Common myeloid progenitor, CD34-positive (primary cell): ENCODE measurements around the gene ZNF764.
A peak's percentile ranks its signal among the peaks of the same experiment; 100 is the strongest.

Experiments used
- CTCF ChIA-PET: fragments of 350-600 bp; sonication (Branson Sonifier 250); formaldehyde crosslinking; loops from one replicate; lab custom pipeline; 2021; ENCODE audit warnings: antibody characterized with exemption; lab: Charles Lee
- POLR2A ChIA-PET: fragments of 350-600 bp; sonication (Branson Sonifier 250); formaldehyde crosslinking; loops from one replicate; lab custom pipeline; 2021; ENCODE audit warnings: antibody characterized with exemption; lab: Charles Lee
- DNase-seq, 3 donors: peaks; one replicate each; pipeline versions ENCODE4 v3.0.0 to v3.0.0-alpha.2; 2013
- H3K27ac ChIP-seq, 2 experiments: 1 replicate in 1 of 2; 2 replicates in 1 of 2; pipeline ENCODE4 v1.7.0; 2013; ENCODE audit warnings: inconsistent platforms in 2 of 2, low read length in 2 of 2, mild to moderate bottlenecking in 2 of 2, low read depth in 1 of 2, moderate library complexity in 1 of 2; ENCODE audit not compliant: severe bottlenecking in 2 of 2, insufficient read depth in 1 of 2, poor library complexity in 1 of 2
- H3K27me3 ChIP-seq, 5 experiments: replicated peaks in 2 of 5; 1 replicate in 3 of 5; 2 replicates in 2 of 5; pipeline versions ENCODE4 v1.6.1 to v1.7.0; 2013; ENCODE audit warnings: low read length in 4 of 5, mild to moderate bottlenecking in 2 of 5, moderate library complexity in 2 of 5, inconsistent platforms in 1 of 5; ENCODE audit not compliant: insufficient read depth in 5 of 5, control insufficient read depth in 4 of 5
- H3K36me3 ChIP-seq, 4 experiments: 1 replicate in 2 of 4; 2 replicates in 2 of 4; pipeline versions ENCODE4 v1.6.1 to v1.7.0; 2013; ENCODE audit warnings: low read length in 3 of 4, control low read depth in 1 of 4, mild to moderate bottlenecking in 1 of 4; ENCODE audit not compliant: control insufficient read depth in 4 of 4, insufficient read depth in 4 of 4
- H3K4me1 ChIP-seq, 4 experiments: 1 replicate in 3 of 4; 2 replicates in 1 of 4; pipeline versions ENCODE4 v1.6.1 to v1.7.1; 2013; ENCODE audit warnings: low read length in 3 of 4, mild to moderate bottlenecking in 3 of 4, control low read depth in 1 of 4, inconsistent platforms in 1 of 4, moderate library complexity in 1 of 4; ENCODE audit not compliant: control insufficient read depth in 4 of 4, insufficient read depth in 4 of 4; ENCODE audit errors: control extremely low read depth in 1 of 4
- H3K4me3 ChIP-seq, 7 experiments: 1 replicate in 4 of 7; 2 replicates in 3 of 7; pipeline versions ENCODE4 v1.5.1 to v1.7.0; 2013; ENCODE audit warnings: mild to moderate bottlenecking in 7 of 7, low read length in 6 of 7, moderate library complexity in 6 of 7, inconsistent platforms in 2 of 7, low read depth in 2 of 7, control low read depth in 1 of 7; ENCODE audit not compliant: insufficient read depth in 4 of 7, control insufficient read depth in 1 of 7; ENCODE audit errors: extremely low read depth in 1 of 7
- H3K9me3 ChIP-seq, 5 experiments: 1 replicate in 4 of 5; 2 replicates in 1 of 5; pipeline versions ENCODE4 v1.6.1 to v1.7.1; 2013; ENCODE audit warnings: low read length in 4 of 5, mild to moderate bottlenecking in 2 of 5, inconsistent platforms in 1 of 5, low read depth in 1 of 5, moderate library complexity in 1 of 5; ENCODE audit not compliant: control insufficient read depth in 4 of 5, insufficient read depth in 2 of 5; ENCODE audit errors: control extremely low read depth in 1 of 5
- WGBS: methylation state at CpG from one replicate; pipeline ENCODE4 v1.1.5; 2013; ENCODE audit not compliant: insufficient coverage; 5-methylcytosine and 5-hydroxymethylcytosine counted together

The ZNF764 gene

GRCh38 chr16:30532285-30533145 is 25.7 kb downstream of the ZNF764 start:
- H3K27ac ChIP-seq, result no peak overlapping the region
- 97% methylated on average over 56 of the region's 57 CpGs for WGBS
- no peaks in the 10 kb centered on the region for H3K9me3 ChIP-seq
- DNase-seq, result no peak
- H3K36me3 ChIP-seq, result peaks cover 4 to 26% (median 17%) of the 10 kb centered on the region in 4 experiments
- H3K4me1 ChIP-seq, result peaks cover 10 to 53% (median 44%) of the 10 kb centered on the region in 4 experiments
- CTCF ChIA-PET, result no interaction called here
- POLR2A ChIA-PET, result no interaction called here
- H3K27me3 ChIP-seq, result no peaks in the 10 kb centered on the region
- no peak overlapping the region for H3K4me3 ChIP-seq

DNA sequence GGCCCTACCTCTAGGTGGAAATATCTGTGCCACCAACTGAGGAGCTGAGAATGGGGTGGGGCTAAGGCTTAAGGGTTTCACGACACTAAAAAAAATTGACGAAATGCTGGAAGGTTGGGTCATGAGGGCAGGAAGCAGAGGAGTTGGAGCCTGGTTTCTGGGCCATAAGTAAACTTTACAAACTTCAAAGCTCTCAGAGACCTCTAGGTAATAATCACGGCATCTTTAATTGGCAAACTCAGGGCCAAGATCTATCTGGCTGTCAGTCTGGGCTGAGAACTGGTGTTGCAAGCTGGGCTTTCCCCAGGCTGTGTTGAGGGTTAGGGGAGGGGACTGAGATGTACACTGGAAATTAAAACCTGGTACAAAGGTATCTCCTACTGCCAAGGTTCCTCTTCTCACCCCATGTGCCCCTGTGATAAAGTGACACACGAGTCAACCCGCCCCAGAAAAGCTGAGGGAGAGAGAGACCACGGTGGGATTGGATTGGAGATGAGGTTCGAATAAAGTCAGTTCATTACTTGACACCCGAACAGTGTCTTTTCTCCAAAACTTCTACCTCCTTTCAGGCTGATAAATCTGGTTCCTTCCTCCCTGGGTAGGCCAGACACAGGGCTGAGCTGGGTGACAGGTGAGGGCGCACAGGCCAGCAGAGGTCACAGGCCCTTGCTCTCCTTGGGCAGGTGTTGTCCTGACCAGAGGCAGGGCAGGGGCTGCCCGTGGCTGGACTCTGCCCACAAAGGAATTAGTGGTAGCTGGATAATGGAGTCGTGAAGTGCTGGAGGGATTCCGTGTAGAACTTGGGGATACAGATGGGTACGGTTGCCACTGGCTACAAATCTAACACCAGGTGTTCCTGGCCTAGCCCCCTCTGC is 27.8 kb downstream of the ZNF764 start:
- Histone ChIP-seq H3K9me3 (no peaks in the 10 kb centered on the region), H3K4me1 (peaks cover 6 to 51% (median 43%) of the 10 kb centered on the region in 4 experiments), H3K27me3 (no peaks in the 10 kb centered on the region), H3K4me3 (no peak overlapping the region), H3K36me3 (peaks cover 4 to 26% (median 17%) of the 10 kb centered on the region in 4 experiments), H3K27ac (peak overlapping the region in 1 of 2 experiments; percentile 49)
- peak in 1 of 3 donors; percentile 30 for DNase-seq
- WGBS, result 89% methylated on average over 10 of the region's 13 CpGs
- ChIA-PET CTCF (interaction anchor here (1.0 to 1.6 kb wide), 2 partner anchors 85 to 99 kb away, joined by 3 to 6 read pairs; partner anchors contain the start of gene SEPHS2), POLR2A (no interaction called here)

GRCh38 chr16:30528799-30529457 is 29.2 kb downstream of the ZNF764 start:
- H3K36me3 ChIP-seq, result peaks cover 4 to 35% (median 27%) of the 10 kb centered on the region in 4 experiments
- POLR2A ChIA-PET, result interaction anchor here (0.6 to 1.0 kb wide), 2 partner anchors 18 to 1279 kb away, joined by 3 to 10 read pairs; no protein-coding TSS in a partner anchor
- DNase-seq, result no peak
- peak overlapping the region in 1 of 2 experiments; percentile 88 for H3K27ac ChIP-seq
- no peaks in the 10 kb centered on the region for H3K27me3 ChIP-seq
- CTCF ChIA-PET, result interaction anchor here (0.8 to 1.6 kb wide), 5 partner anchors 18 to 100 kb away, joined by 3 to 6 read pairs (median 4); no protein-coding TSS in a partner anchor
- no peaks in the 10 kb centered on the region for H3K9me3 ChIP-seq
- H3K4me1 ChIP-seq, result peaks cover 6 to 40% (median 32%) of the 10 kb centered on the region in 4 experiments
- H3K4me3 ChIP-seq, result no peak overlapping the region
- WGBS, result 83% methylated on average over 4 of the region's 4 CpGs

GRCh38 chr16:30527635-30528178 is 30.5 kb downstream of the ZNF764 start:
- Histone ChIP-seq H3K4me1 (peaks cover 6 to 32% (median 23%) of the 10 kb centered on the region in 4 experiments), H3K9me3 (no peaks in the 10 kb centered on the region), H3K36me3 (peaks cover 4 to 36% (median 25%) of the 10 kb centered on the region in 4 experiments), H3K27me3 (no peaks in the 10 kb centered on the region), H3K27ac (peak overlapping the region; percentile 87 to 88), H3K4me3 (peak overlapping the region; percentile 53 to 91 (median 83))
- WGBS, result 8% methylated on average over 11 of the region's 14 CpGs
- ChIA-PET CTCF (interaction anchor here (1.1 to 1.6 kb wide), 4 partner anchors 17 to 77 kb away, joined by 3 to 4 read pairs (median 4); no protein-coding TSS in a partner anchor), POLR2A (interaction anchor here (0.6 to 1.5 kb wide), 4 partner anchors 8 to 132 kb away, joined by 3 to 7 read pairs (median 6); partner anchors contain the start of gene SEPHS2)
- DNase-seq, result peak; percentile 70 to 92 (median 87)

- Histone ChIP-seq H3K9me3 (no peaks in the 10 kb centered on the region), H3K27ac (peak overlapping the region; percentile 87 to 88), H3K36me3 (peaks cover 4 to 32% (median 22%) of the 10 kb centered on the region in 4 experiments), H3K4me3 (peak overlapping the region; percentile 82 to 91 (median 83)), H3K27me3 (no peaks in the 10 kb centered on the region), H3K4me1 (peaks cover 6 to 32% (median 23%) of the 10 kb centered on the region in 4 experiments)
- peak; percentile 96 to 99 (median 98) for DNase-seq
- POLR2A ChIA-PET, result interaction anchor here (0.6 to 1.5 kb wide), 3 partner anchors 9 to 82 kb away, joined by 5 to 7 read pairs (median 6); partner anchors contain the start of gene SEPHS2
- CTCF ChIA-PET, result interaction anchor here (0.9 to 1.1 kb wide), 2 partner anchors 35 to 170 kb away, joined by 3 to 4 read pairs; no protein-coding TSS in a partner anchor
- under 1% methylated on average over 70 of the region's 79 CpGs for WGBS
Observed at GRCh38 chr16:30526823-30527634, 31.1 kb downstream of the ZNF764 start.
